ENCODE measurements around the gene MRPS27. TPM values are rescaled to one million over a fixed set of nuclear protein-coding genes. Genes with fewer than 3 reads are reported as not detected.

MRPS27 gene
- total and polyA plus RNA-seq, 2 of the 4 experiments (the other 2 are of a cell fraction) = 46.9 to 90.5 TPM

DNA sequence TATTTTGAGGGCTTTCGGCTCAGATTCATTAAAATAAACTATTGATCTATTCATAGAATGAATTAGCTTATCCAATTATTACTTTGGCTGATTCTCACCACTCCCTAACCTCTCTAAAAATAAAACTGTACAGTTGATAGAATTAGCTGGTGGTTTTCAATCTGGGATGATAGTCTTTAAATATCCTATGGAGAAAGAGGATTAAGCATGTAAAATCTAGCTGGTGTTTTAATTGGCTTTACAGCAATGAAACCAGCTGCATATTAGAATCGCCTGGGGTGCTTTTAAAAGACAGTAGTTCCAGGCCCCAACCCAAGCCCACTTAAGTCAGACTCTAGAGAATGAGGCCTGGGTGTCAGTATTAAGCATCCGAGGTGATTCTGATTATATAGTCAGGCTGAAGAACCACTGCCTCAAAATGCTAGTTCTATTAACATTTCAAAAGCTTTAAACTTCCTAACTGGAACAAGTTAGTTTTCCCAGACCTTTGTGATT, 117.7 kb downstream of the MRPS27 start:
- Histone ChIP-seq H2BK120ac (ENCODE audit: low read depth, low read length) (peak overlapping the region; percentile 16; the same call in 1 of the 2 replicates), H2BK5ac (ENCODE audit: low read depth, low read length, poor library complexity, severe bottlenecking) (peak overlapping the region; percentile 25), H2BK20ac (ENCODE audit: low read depth, low read length) (peak overlapping the region; percentile 16; the same call in 1 of the 2 replicates), H2AK9ac (replicated peaks; ENCODE audit: low read depth, low read length, poor library complexity) (no peak overlapping the region), H2AFZ (replicated peaks; ENCODE audit: low read length, poor library complexity) (no peak overlapping the region), H3K36me3 (ENCODE audit: control insufficient read depth, insufficient read depth, low read length) (peaks cover 53% of the 10 kb centered on the region), H3K4ac (ENCODE audit: low read depth, low read length) (peak overlapping the region; percentile 3; the same call in 1 of the 2 replicates), H2BK15ac (ENCODE audit: low read depth, low read length) (no peak overlapping the region), H3K56ac (ENCODE audit: extremely low read depth, insufficient read depth, low read length) (no peak overlapping the region; the same call in 1 of the 2 replicates), H4K8ac (ENCODE audit: low read depth in 2 of 2, low read length in 2 of 2) (no peak overlapping the region; a peak in 1 of 4 replicates), H3K4me2 (ENCODE audit: low read depth, low read length) (no peak overlapping the region), H3K14ac (replicated peaks; ENCODE audit: low read depth, low read length) (peak overlapping the region; percentile 16; the same call in 1 of the 2 replicates), H2AK5ac (ENCODE audit: low read depth, low read length) (no peak overlapping the region), H3K9ac (ENCODE audit: low read depth, low read length) (no peak overlapping the region), H3K4me3 (ENCODE audit: insufficient read depth, low read depth, low read length) (no peak overlapping the region), H3K9me1 (ENCODE audit: insufficient read depth, low read length) (peaks cover 23% of the 10 kb centered on the region), H4K91ac (ENCODE audit: insufficient read depth, low read depth, low read length) (no peak overlapping the region), H4K5ac (ENCODE audit: low read depth, low read length) (no peak overlapping the region), H3K27ac (ENCODE audit: insufficient read depth, low read length) (no peak overlapping the region), H3K4me1 (ENCODE audit: control insufficient read depth, insufficient read depth, low read length) (peaks cover 5% of the 10 kb centered on the region; the same call in 1 of the 2 replicates), H4K20me1 (ENCODE audit: insufficient read depth, low read length) (0 out of 2 replicates have a peak, but pooled peaks cover 6% of the 10 kb centered on the region), H3K79me1 (ENCODE audit: low read depth in 1 of 2, low read length in 2 of 2) (peaks cover 33 to 78% of the 10 kb centered on the region in 2 experiments), H3K27me3 (ENCODE audit: control insufficient read depth, insufficient read depth, low read length) (no peaks in the 10 kb centered on the region), H3K23ac (ENCODE audit: low read depth, low read length) (no peak overlapping the region), H3K18ac (ENCODE audit: low read depth, low read length) (no peak overlapping the region; the same call in 1 of the 2 replicates), H3K9me3 (ENCODE audit: control insufficient read depth, insufficient read depth, low read length) (no peaks in the 10 kb centered on the region)
- TF ChIP-seq, protein P1, sequence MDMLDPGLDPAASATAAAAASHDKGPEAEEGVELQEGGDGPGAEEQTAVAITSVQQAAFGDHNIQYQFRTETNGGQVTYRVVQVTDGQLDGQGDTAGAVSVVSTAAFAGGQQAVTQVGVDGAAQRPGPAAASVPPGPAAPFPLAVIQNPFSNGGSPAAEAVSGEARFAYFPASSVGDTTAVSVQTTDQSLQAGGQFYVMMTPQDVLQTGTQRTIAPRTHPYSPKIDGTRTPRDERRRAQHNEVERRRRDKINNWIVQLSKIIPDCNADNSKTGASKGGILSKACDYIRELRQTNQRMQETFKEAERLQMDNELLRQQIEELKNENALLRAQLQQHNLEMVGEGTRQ (IDR thresholded peaks at IDR 0.05; ENCODE audit: low read depth, low read length) = no peak
- TF ChIP-seq POLR2A (IDR thresholded peaks at IDR 0.05; ENCODE audit: low read depth, low read length) (no peak), SMC3 (IDR thresholded peaks at IDR 0.05; ENCODE audit: low read depth, low read length) (no peak), CEBPB (IDR thresholded peaks at IDR 0.05; ENCODE audit: low read depth, low read length) (no peak), FOS (IDR thresholded peaks at IDR 0.05; ENCODE audit: low read depth, low read length) (no peak), CHD1 (IDR thresholded peaks at IDR 0.05; ENCODE audit: low read depth, low read length) (no peak), BHLHE40 (IDR thresholded peaks at IDR 0.05; ENCODE audit: low read depth, low read length) (no peak), MAZ (IDR thresholded peaks at IDR 0.05; ENCODE audit: borderline replicate concordance, low read depth, low read length) (no peak), RAD21 (IDR thresholded peaks at IDR 0.05; ENCODE audit: low read length) (no peak), MXI1 (IDR thresholded peaks at IDR 0.05; ENCODE audit: borderline replicate concordance, low read depth, low read length) (no peak), RFX5 (IDR thresholded peaks at IDR 0.05; ENCODE audit: low read depth, low read length) (no peak), NFE2L2 (IDR thresholded peaks at IDR 0.05; ENCODE audit: low read depth, low read length) (no peak), MAFK (IDR thresholded peaks at IDR 0.05; ENCODE audit: low read depth, low read length) (no peak)
- TF ChIP-seq, protein P2, sequence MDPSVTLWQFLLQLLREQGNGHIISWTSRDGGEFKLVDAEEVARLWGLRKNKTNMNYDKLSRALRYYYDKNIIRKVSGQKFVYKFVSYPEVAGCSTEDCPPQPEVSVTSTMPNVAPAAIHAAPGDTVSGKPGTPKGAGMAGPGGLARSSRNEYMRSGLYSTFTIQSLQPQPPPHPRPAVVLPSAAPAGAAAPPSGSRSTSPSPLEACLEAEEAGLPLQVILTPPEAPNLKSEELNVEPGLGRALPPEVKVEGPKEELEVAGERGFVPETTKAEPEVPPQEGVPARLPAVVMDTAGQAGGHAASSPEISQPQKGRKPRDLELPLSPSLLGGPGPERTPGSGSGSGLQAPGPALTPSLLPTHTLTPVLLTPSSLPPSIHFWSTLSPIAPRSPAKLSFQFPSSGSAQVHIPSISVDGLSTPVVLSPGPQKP (IDR thresholded peaks at IDR 0.05; ENCODE audit: borderline replicate concordance, low read depth, low read length) = no peak
- TF ChIP-seq, protein P3, sequence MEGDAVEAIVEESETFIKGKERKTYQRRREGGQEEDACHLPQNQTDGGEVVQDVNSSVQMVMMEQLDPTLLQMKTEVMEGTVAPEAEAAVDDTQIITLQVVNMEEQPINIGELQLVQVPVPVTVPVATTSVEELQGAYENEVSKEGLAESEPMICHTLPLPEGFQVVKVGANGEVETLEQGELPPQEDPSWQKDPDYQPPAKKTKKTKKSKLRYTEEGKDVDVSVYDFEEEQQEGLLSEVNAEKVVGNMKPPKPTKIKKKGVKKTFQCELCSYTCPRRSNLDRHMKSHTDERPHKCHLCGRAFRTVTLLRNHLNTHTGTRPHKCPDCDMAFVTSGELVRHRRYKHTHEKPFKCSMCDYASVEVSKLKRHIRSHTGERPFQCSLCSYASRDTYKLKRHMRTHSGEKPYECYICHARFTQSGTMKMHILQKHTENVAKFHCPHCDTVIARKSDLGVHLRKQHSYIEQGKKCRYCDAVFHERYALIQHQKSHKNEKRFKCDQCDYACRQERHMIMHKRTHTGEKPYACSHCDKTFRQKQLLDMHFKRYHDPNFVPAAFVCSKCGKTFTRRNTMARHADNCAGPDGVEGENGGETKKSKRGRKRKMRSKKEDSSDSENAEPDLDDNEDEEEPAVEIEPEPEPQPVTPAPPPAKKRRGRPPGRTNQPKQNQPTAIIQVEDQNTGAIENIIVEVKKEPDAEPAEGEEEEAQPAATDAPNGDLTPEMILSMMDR (conservative IDR thresholded peaks at IDR 0.05; ENCODE audit: low read depth, low read length) = no peak
- no peak for DNase-seq
- dilution Hi-C loops (cut with HindIII; ENCODE audit: low sequenced_read_pairs, unreplicated experiment) (no loop called here), in situ Hi-C loops (cut with MboI; ENCODE audit: low sequenced_read_pairs) (no loop called here), intact Hi-C loops (cut with micrococcal nuclease) (no loop called here)
- POLR2A ChIA-PET (ENCODE audit: unreplicated experiment) = no interaction called here
- no TSS peak for BruUV-seq (replicated peaks)
- CTCF ChIA-PET = interaction anchor here (1.0 kb wide), 1 partner anchor 52 kb away, joined by 3 read pairs; no protein-coding TSS in a partner anchor
- no CpG with 5 or more reads among the region's 3 CpGs for WGBS, 2 experiments (ENCODE audit: extremely low coverage in 2 of 2, insufficient read length in 1 of 2)
- ATAC-seq (ENCODE audit: low read depth) = no peak
